H9 (cell line): Measurements from ENCODE around the gene PPP2R5B. TPM values are rescaled to one million over a fixed set of nuclear protein-coding genes. Genes with fewer than 3 reads are reported as not detected.

ENCODE experiments used
- DNase-seq: peaks from one replicate; pipeline ENCODE4 v3.0.0-alpha.2; 2017
- H2AFZ ChIP-seq: one replicate; pipeline ENCODE4 v1.6.1; 2013; ENCODE audit warnings: mild to moderate bottlenecking, low read length, control low read depth, moderate library complexity
- H2AK5ac ChIP-seq: 2 replicates; pipeline ENCODE4 v1.6.1; 2013; ENCODE audit warnings: low read length, control low read depth, mixed read lengths; ENCODE audit not compliant: insufficient read length
- H2BK120ac ChIP-seq: one replicate; pipeline ENCODE4 v1.6.1; 2013; ENCODE audit warnings: low read depth, mild to moderate bottlenecking, low read length, control low read depth, inconsistent platforms; ENCODE audit not compliant: poor library complexity, severe bottlenecking
- H2BK12ac ChIP-seq: 2 replicates; pipeline ENCODE4 v1.6.1; 2013; ENCODE audit warnings: low read length, control low read depth, mixed read lengths, low read depth; ENCODE audit not compliant: insufficient read length
- H2BK15ac ChIP-seq: 2 replicates; pipeline ENCODE4 v1.6.1; 2013; ENCODE audit warnings: low read depth, low read length, control low read depth
- H2BK20ac ChIP-seq: one replicate; pipeline ENCODE4 v1.6.1; 2013; ENCODE audit warnings: low read depth, mild to moderate bottlenecking, low read length, control low read depth, inconsistent platforms; ENCODE audit not compliant: poor library complexity, severe bottlenecking
- H2BK5ac ChIP-seq: 2 replicates; pipeline ENCODE4 v1.6.1; 2013; ENCODE audit warnings: low read length, control low read depth, mixed read lengths; ENCODE audit not compliant: insufficient read length
- H3K14ac ChIP-seq: 2 replicates; pipeline ENCODE4 v1.6.1; 2013; ENCODE audit warnings: low read length, control low read depth; ENCODE audit not compliant: insufficient read depth
- H3K18ac ChIP-seq: 2 replicates; pipeline ENCODE4 v1.6.1; 2013; ENCODE audit warnings: low read depth, mild to moderate bottlenecking, mixed read lengths, low read length, control low read depth; ENCODE audit not compliant: insufficient read length
- H3K23ac ChIP-seq: 2 replicates; pipeline ENCODE4 v1.6.1; 2013; ENCODE audit warnings: low read length, control low read depth, mixed read lengths, low read depth; ENCODE audit not compliant: insufficient read length
- H3K23me2 ChIP-seq: 2 replicates; pipeline ENCODE4 v1.6.1; 2013; ENCODE audit warnings: low read depth, mild to moderate bottlenecking, mixed read lengths, low read length, control low read depth; ENCODE audit not compliant: insufficient read length, poor library complexity, severe bottlenecking
- H3K27ac ChIP-seq: 2 replicates; pipeline ENCODE4 v1.5.1; 2013; ENCODE audit warnings: low read length, control low read depth, mixed read lengths, low read depth; ENCODE audit not compliant: insufficient read length
- H3K27me3 ChIP-seq: 2 replicates; pipeline ENCODE4 v1.6.1; 2013; ENCODE audit warnings: low read length, control low read depth, inconsistent platforms; ENCODE audit not compliant: insufficient read depth
- H3K4ac ChIP-seq: 2 replicates; pipeline ENCODE4 v1.6.1; 2013; ENCODE audit warnings: low read depth, mild to moderate bottlenecking, control low read depth, inconsistent platforms, low read length, moderate library complexity
- H3K4me1 ChIP-seq: 2 replicates; pipeline ENCODE4 v1.6.1; 2013; ENCODE audit warnings: low read length, control low read depth, inconsistent platforms; ENCODE audit not compliant: insufficient read depth
- H3K4me2 ChIP-seq: 2 replicates; pipeline ENCODE4 v1.6.1; 2013; ENCODE audit warnings: low read length, control low read depth, mixed read lengths; ENCODE audit not compliant: insufficient read length, insufficient read depth
- H3K56ac ChIP-seq: 2 replicates; pipeline ENCODE4 v1.6.1; 2013; ENCODE audit warnings: low read depth, mild to moderate bottlenecking, mixed read lengths, low read length, control low read depth; ENCODE audit not compliant: insufficient read length
- H3K79me1 ChIP-seq: 2 replicates; pipeline ENCODE4 v1.6.1; 2013; ENCODE audit warnings: low read depth, mild to moderate bottlenecking, moderate library complexity, low read length, control low read depth, inconsistent platforms; ENCODE audit not compliant: insufficient read depth, poor library complexity, severe bottlenecking
- H3K79me2 ChIP-seq: 2 replicates; pipeline ENCODE4 v1.6.1; 2013; ENCODE audit warnings: low read length, control low read depth, inconsistent platforms; ENCODE audit not compliant: insufficient read depth
- H3K9ac ChIP-seq: 2 replicates; pipeline ENCODE4 v1.6.1; 2013; ENCODE audit warnings: low read length, control low read depth, mixed read lengths; ENCODE audit not compliant: insufficient read length; ENCODE audit errors: extremely low read depth
- H3K9me3 ChIP-seq: one replicate; pipeline ENCODE4 v1.6.1; 2013; ENCODE audit warnings: low read depth, low read length, inconsistent platforms; ENCODE audit not compliant: control insufficient read depth
- H3T11ph ChIP-seq: one replicate; pipeline ENCODE4 v1.6.1; 2013; ENCODE audit warnings: mild to moderate bottlenecking, low read length, control low read depth, inconsistent platforms
- H4K20me1 ChIP-seq: one replicate; pipeline ENCODE4 v1.6.1; 2013; ENCODE audit not compliant: control insufficient read depth, insufficient read length, insufficient read depth
- H4K5ac ChIP-seq: 2 replicates; pipeline ENCODE4 v1.6.1; 2013; ENCODE audit warnings: low read depth, mild to moderate bottlenecking, mixed read lengths, low read length, control low read depth; ENCODE audit not compliant: insufficient read length
- H4K8ac ChIP-seq: replicated peaks from 2 replicates; pipeline ENCODE4 v1.6.1; 2013; ENCODE audit warnings: low read length, control low read depth, mixed read lengths, low read depth; ENCODE audit not compliant: insufficient read length
- H4K91ac ChIP-seq: 2 replicates; pipeline ENCODE4 v1.6.1; 2013; ENCODE audit warnings: low read depth, mild to moderate bottlenecking, moderate library complexity, mixed read lengths, low read length, control low read depth; ENCODE audit not compliant: insufficient read length
- H3K27ac Mint-ChIP-seq, 3 experiments: 2 replicates in 2 of 3; 3 replicates in 1 of 3; pipeline ENCODE4 v1.8.0; 2020 to 2021; ENCODE audit warnings: mixed read lengths in 3 of 3, mild to moderate bottlenecking in 1 of 3, moderate library complexity in 1 of 3
- H3K27me3 Mint-ChIP-seq: 2 replicates; pipeline ENCODE4 v1.8.0; 2021; ENCODE audit warnings: low read depth, mild to moderate bottlenecking, moderate library complexity, mixed read lengths
- H3K36me3 Mint-ChIP-seq, 3 experiments: 2 replicates in 2 of 3; 3 replicates in 1 of 3; pipeline ENCODE4 v1.8.0; 2020 to 2021; ENCODE audit warnings: low read depth in 3 of 3, mixed read lengths in 3 of 3; ENCODE audit not compliant: insufficient read depth in 1 of 3
- H3K4me1 Mint-ChIP-seq, 2 experiments: 2 replicates each; pipeline ENCODE4 v1.8.0; 2020; ENCODE audit warnings: mixed read lengths in 2 of 2
- H3K4me3 Mint-ChIP-seq, 2 experiments: 2 replicates in 1 of 2; 3 replicates in 1 of 2; pipeline ENCODE4 v1.8.0; 2020 to 2021; ENCODE audit warnings: mild to moderate bottlenecking in 2 of 2, mixed read lengths in 2 of 2, moderate library complexity in 1 of 2
- H3K9me3 Mint-ChIP-seq, 2 experiments: 2 replicates in 1 of 2; 3 replicates in 1 of 2; pipeline ENCODE4 v1.8.0; 2020; ENCODE audit warnings: mild to moderate bottlenecking in 2 of 2, mixed read lengths in 2 of 2, moderate library complexity in 1 of 2
- CTCF ChIP-seq: fragments of 200-600 bp; sonication (generic); conservative IDR thresholded peaks from 3 replicates; pipeline ENCODE4 v1.8.0; 2021; ENCODE audit warnings: antibody characterized with exemption, mild to moderate bottlenecking
- WGBS: extraction: QIAGEN DNeasy Blood & Tissue Kit; methylation state at CpG from one replicate; pipeline ENCODE4 v1.1.7; 2013; ENCODE audit warnings: missing lambda C conversion rate, low lambda C conversion rate, mixed read lengths; ENCODE audit not compliant: insufficient read length; ENCODE audit errors: extremely low coverage; 5-methylcytosine and 5-hydroxymethylcytosine counted together
- total RNA-seq: library from RNA; stranded (reverse); gene quantifications from 2 replicates; pipeline ENCODE4 v1.2.1, GENCODE V29; 2021

PPP2R5B gene
- total RNA-seq, 1 experiment from 2014 or later, result 6.3 TPM

- H3K18ac ChIP-seq, result no peak overlapping the region
- no peak overlapping the region for H3K27ac ChIP-seq
- no peak overlapping the region for H4K91ac ChIP-seq
- H3K9me3 ChIP-seq, result no peaks in the 10 kb centered on the region
- peaks cover 19% of the 10 kb centered on the region for H3K23me2 ChIP-seq
- H3K4ac ChIP-seq, result no peak overlapping the region
- H2BK120ac ChIP-seq, result no peak overlapping the region
- H3K56ac ChIP-seq, result no peak overlapping the region
- peaks cover 23 to 26% of the 10 kb centered on the region in 2 experiments for H3K4me1 Mint-ChIP-seq
- no peak overlapping the region for H2BK20ac ChIP-seq
- H3K4me2 ChIP-seq, result peak overlapping the region; percentile 73
- H3K4me1 ChIP-seq, result no peaks in the 10 kb centered on the region; the same call in 1 of the 2 replicates
- no CpG with 5 or more reads among the region's 21 CpGs for WGBS
- peak overlapping the region in 1 of 3 experiments; percentile 15; a peak in 1 of 7 replicates for H3K27ac Mint-ChIP-seq
- no peak overlapping the region for H2AK5ac ChIP-seq
- peak overlapping the region; percentile 44 for H3K9ac ChIP-seq
- no peaks in the 10 kb centered on the region for H3K79me1 ChIP-seq
- H3K14ac ChIP-seq, result peak overlapping the region; percentile 2; the same call in 1 of the 2 replicates
- H2AFZ ChIP-seq, result no peak overlapping the region
- peaks cover 2 to 8% (median 7%) of the 10 kb centered on the region in 3 experiments; a peak in 4 of 7 replicates for H3K36me3 Mint-ChIP-seq
- no peaks in the 10 kb centered on the region for H4K20me1 ChIP-seq
- no peak overlapping the region for H4K8ac ChIP-seq
- no peak for TF ChIP-seq CTCF
- H2BK5ac ChIP-seq, result no peak overlapping the region
- H3T11ph ChIP-seq, result no peak overlapping the region
- H4K5ac ChIP-seq, result no peak overlapping the region
- no peak overlapping the region for H3K23ac ChIP-seq
- no peaks in the 10 kb centered on the region for H3K27me3 ChIP-seq
- H3K9me3 Mint-ChIP-seq, result no peaks in the 10 kb centered on the region; a peak in 1 of 5 replicates
- peaks cover 8% of the 10 kb centered on the region for H3K27me3 Mint-ChIP-seq
- no peak overlapping the region for H2BK15ac ChIP-seq
- no peak for DNase-seq
- H3K4me3 Mint-ChIP-seq, result peak overlapping the region; percentile 81 to 87
- no peaks in the 10 kb centered on the region for H3K79me2 ChIP-seq
- no peak overlapping the region for H2BK12ac ChIP-seq
Measured at GRCh38 chr11:64878223-64878493, 46.3 kb upstream of the PPP2R5B start.
